ENCODE results near the gene ARHGAP21.
A peak's percentile ranks its signal among the peaks of the same experiment; 100 is the strongest.
"Not testable (repeated sequence)": the region's sequence is repeated elsewhere in the genome, so short reads cannot be mapped to it uniquely, and the experiment has no call there.

The ARHGAP21 gene

DNA sequence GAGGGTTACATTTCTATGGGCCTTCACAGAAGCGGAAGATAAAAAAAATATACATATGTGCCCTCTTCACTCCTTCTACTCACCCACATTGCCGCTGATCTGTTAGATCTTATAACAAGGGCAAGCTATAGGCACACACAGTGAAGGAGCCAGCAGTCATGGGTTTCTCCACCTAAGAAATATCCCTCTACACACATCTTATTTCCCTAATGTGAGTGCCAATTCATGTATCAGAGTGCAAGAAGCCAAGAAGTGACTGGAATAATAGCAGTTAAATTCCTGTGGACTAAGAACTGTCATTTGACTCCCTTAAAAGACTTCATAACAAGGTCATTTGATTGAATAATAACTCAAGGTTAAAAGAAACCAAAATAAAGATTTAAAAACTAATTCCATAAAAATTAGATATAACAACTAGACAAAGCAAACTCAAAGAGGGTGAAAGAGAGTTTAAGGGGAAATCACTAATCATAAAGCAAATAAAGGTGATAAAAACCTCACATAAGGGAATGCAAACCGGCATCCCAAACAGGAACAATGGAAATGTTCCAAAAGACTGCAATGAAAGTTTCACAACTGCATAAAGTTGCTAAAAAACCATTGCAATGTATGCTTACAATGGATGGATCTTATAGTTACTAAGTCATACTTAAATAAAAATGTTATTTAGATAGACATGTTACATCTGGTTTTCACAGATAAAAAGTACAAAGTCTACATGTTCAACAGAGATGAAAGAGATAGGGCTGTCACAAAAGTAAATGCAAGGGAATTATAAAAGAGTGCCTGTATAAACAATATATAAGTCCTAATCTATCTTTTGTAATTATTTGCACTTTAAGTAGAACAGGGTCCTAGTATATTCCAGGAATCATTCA lies 42.8 kb downstream of the ARHGAP21 start:
- peak; percentile 52 for DNase-seq

DNA sequence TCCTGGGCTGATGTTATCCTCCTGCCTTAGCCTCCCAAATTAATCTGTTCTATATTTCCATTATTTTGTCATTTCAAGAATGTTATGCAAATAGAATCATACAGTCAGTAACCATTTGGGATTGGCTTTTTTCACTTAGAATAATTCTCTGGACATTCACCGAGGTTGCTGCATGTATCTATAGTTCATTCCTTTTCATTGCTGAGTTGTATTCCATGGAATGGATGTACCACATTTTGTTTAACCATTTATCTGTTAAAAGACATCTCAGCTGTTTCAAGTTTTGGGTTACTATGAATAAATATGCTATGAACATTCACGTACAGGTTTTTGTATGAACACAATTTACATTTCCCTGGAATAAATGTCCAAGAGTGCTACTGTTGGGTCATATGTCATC lies 44.9 kb downstream of the ARHGAP21 start:
- no peak for DNase-seq

DNA sequence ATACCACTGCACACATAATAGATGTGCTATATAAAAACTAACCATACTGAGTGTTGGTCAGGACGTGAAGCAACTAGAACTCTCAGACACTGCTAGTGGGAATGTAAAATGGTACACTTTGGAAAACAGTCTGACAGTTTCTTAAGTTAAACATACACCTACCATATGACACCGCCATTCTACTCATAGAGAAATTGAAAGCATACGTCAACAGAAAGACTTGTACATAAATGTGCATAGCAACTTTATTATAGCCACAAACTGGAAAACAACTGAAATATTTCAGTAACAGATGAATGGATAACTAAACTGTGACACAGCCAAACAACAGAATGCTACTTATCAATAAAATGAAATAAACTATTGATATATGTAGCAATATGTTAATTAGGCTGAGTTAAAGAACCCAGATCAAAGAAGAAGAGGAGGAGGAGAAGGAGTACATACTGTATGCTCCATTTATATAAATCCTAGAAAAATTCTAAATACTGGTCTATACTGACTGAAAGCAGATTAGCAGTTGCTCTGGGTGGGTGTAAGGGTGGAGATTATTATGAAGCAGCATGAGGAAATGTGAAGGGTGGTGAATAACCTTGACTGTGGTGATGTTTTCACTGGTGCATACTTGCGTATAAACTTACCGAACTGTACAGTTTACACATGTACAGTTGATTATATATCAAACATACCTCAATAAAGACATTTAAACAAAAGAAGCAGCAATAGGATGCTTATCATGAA lies 48.6 kb downstream of the ARHGAP21 start:
- DNase-seq: no peak

DNA sequence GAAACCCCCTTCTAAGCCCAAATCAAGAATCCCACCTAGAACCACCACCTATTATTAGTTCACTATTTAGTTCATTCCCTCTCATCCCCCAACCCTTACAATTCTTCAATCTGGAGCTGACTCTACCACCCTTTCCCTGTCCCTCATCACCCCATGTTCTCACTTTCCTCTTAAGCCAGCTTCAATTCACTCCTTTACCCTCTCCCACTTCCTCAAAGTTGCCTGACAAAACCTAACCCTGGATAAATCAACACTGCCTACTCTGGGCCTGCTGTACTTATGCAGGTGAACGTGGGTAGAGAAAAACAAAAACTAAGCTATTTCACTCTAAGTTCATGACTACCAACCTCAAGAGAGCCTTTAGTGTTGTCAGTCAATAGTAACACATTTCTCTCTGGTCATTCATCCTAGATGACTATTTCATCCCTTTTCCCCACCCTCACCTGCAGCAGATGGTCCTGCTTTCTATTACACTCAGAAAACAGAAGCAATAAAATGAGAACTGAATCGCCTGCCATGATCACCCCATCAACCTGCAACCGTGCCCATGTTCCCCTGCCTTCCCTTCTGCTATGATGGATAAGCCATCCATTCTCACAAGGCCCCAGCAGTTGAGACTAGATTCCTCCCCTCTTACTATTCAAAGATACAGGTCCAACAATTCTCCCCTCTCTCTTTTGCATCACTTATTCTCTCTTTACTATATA lies 52.6 kb downstream of the ARHGAP21 start:
- no peak for DNase-seq

DNA sequence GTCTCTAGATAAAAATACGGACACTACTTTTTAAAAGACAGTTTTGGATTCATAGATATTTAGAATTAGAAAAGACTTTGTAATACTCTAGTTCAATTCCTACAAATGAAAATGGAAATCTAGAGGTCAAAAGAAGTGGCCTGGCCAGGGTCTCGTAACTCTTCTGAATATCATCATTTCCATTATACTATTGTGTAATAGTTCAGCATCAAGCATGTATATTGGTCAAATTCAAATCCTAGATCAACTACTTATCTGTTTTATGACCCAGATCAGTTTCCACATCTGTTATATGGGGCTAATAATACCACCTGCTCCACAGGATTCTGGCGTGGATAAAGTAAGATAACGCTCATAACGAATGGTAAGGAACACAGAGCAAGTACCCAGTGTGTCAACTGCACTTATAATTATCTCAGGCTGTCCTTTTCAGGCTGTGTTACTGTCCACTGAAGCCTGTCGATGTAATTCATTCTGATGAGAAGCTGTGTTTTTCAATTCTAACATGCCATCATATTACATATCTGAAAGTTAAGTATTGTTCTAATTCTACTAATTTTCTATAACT lies 54.3 kb downstream of the ARHGAP21 start:
- peak; percentile 44 for DNase-seq

DNA sequence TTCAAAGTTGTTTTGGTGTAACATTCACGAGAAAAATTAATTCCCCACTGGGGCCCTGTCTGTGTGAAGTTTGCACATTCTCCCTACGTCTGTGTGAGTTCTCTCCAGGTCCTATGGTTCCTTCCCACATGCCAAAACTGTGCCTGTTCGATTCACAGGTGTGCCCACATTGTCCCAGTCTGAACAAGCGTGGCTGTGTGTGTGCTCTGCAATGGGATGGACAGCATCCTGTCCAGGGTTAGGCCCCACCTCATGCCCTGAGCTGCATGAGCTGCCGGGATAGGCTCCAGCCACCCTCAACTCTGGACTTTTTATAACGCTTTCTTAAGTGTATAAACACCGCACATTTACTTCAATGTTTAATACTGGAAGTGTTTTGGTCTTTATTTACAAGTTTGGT lies 55.4 kb downstream of the ARHGAP21 start:
- DNase-seq: no peak

DNA sequence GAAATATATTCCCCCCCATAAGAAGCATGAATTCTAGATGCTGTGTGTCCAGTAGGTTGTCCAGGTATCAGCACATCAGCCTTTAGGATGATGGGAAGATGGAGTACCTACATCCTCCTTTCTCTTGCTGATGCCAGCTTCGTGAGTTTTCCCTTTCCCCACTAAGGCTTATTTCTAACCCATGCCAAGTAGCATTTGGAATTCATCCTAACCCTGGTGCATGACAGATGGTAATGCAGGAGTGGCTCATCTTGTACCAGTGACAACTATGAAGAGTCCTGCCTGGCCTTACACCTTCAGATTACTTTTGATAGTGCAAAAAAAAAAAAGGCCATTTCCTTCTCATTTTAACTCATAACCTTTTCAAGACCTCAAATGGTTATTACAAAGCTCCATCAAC lies 58.7 kb downstream of the ARHGAP21 start:
- DNase-seq: no peak

DNA sequence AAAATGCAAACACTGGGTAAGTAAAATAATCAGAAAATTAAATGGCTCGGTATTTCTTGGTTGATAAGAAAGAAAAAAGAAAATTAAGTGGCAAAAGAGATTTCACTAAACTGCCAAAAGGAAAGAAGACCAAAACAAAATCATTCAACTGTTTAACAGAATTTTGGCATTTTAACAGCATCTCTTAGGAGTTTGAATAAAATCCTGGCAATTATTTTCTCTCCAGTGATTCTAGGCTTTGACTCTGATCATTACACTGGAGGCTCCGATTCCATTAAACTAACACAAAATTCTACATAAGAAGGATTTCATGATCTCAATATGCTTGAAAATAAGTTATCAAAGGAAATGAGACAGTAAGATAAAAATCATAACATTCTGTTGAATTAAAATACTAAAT lies 62.3 kb downstream of the ARHGAP21 start:
- no peak for DNase-seq

DNA sequence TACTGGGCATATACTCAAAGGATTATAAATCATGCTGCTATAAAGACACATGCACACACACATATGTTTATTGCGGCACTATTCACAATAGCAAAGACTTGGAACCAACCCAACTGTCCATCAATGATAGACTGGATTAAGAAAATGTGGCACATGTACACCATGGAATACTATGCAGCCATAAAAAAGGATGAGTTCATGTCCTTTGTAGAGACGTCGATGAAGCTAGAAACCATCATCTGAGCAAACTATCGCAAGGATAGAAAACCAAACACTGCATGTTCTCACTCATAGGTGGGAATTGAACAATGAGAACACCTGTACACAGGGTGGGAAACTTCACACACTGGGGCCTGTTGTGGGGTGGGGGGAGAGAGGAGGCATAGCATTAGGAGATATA lies 65.4 kb downstream of the ARHGAP21 start:
- not testable (repeated sequence) for DNase-seq

DNA sequence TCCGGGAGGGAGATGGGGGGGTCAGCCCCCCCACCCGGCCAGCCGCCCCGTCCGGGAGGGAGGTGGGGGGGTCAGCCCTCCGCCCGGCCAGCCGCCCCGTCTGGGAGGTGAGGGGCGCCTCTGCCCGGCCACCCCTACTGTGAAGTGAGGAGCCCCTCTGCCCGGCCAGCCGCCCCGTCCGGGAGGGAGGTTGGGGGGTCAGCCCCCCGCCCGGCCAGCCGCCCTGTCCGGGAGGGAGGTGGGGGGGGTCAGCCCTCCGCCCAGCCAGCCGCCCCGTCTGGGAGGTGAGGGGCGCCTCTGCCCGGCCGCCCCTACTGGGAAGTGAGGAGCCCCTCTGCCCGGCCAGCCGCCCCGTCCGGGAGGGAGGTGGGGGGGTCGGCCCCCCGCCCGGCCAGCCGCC lies 67.4 kb downstream of the ARHGAP21 start:
- DNase-seq: not testable (repeated sequence)

DNA sequence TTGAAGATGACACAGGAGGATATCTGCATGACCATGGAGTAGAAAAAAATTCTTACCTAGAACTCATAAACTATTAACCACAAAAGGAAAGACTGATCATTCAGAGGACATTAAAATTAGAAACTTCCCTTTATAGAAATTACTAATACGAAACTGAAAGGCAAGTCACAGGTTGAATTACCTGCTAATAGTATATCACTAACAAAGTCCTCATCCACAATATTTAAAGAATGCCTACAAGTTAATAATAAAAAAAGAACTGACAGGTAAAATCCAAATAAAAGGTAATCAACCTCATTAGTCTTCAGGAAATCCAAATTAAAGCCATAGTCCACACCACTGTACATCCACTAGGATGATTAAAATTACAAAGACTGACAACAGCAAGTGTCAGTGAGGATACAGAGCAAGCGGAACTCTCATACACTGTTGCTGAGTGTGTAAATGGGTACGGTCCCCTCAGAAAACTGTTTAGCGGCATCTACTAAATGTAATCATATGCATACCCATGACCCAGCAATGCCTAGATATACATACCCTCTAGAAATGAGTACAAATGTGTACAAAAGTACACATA lies 71.2 kb downstream of the ARHGAP21 start:
- DNase-seq: no peak

DNA sequence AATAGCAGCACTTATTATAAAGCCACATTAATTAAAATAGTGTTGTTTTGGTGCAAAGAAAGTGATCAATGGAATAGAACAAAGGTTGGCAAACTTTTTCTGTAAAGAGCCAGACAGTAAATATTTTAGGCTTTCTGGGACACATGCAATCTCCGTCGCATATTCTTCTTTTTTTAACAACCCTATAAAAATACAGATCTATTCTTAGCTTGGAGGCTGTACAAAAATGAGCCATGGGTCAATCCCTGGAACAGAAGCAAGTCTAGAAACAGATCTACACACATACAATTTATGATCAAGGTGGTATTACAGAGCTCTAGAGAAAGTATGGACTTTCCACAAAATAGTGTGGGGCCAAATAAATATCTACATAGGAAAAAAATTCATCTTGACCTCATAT lies 71.8 kb downstream of the ARHGAP21 start:
- DNase-seq: no peak

DNA sequence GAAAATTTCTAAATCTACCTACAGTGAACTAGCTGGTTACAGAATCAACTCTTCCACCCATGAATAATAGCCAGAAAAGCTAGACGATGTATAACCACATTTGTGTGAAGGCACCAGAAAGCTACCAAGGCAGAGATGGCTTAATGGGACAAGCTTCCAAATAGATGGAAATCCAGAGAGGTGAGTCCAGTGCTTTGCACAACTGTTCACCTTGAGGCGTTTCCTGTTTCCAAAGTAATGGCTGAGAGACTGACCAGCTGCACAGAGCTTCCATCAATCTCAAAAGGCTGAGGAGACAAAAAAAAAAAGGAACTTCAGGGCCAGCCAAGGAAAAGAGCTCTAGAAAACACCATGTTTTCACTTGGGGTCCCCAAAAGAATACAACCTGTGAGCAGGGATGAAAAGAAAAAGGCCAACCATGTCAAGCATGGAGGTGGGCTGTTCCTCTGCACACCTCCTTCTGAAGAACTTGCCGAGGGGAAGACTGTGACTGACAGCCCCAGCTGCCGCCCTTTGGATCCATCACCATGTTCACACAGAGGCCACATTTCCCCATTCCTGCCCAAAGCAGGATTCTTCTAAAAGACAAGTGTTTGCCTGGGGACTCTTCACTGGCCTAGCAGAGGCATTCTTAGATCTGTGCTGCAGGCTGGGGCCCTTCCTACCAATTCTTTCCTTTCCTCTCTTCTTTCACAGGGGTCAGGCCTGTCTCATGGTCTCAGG lies 72.9 kb downstream of the ARHGAP21 start:
- DNase-seq: no peak

DNA sequence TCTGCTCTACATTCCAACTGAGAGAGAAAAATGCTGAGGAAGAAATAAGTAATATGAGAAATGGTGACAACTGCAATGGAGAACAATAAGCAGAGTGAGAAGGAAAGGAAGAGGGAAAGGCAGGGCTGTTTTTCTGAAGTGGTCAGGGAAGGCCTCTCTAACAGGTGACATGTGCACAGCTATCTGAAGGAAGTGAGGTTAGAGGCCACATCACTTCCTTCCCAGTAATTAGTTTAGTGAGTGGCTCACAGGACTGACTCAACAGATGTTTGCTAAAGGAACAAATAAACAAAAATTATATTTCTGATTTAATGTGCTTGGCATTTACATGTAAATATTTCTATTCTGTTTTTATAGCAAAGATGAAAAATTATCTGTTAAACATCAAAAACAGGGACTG lies 77.9 kb downstream of the ARHGAP21 start:
- DNase-seq: peak; percentile 27

DNA sequence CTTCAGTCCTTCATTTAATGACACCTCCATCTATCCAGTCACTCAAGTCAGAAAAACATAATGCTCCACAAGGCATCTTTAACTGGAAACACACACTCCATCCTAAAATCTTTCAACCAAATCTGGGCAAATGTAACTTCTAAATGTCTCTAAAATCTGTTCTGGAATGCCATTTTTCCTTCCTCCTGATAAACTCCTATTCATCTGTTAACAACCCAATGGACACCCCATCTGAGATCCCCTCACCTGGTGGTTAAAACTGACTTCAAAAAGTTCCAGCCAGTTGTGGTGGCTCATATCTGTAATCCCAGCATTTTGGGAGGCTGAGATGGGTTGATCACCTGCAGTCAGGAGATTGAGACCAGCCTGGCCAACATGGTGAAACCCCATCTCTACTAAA lies 78.7 kb downstream of the ARHGAP21 start:
- no peak for DNase-seq

DNA sequence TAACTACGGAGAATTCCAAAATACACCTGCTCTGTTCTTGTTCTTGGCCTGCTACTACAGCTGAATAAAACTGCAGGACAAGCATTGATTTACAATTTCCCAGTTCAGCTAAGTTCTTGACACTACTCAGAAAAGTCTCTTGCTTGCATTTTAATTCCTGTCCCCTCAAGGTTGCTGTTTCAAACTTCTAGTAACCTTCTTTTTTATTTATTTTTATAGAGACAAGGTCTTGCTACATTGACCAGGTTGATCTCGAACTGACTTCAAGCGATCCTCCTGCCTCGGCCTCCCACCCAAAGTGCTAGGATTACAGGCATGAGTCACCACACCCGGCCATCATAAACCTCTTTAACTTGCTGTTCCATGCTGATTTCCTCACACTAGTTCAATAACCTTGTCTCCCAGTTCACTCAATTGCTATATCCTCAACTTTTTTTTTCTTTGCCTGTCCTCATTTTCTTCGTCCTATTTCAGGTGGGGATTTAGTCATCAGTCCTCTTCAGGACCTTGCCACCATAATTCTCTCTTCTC lies 79.9 kb downstream of the ARHGAP21 start:
- DNase-seq: no peak

DNA sequence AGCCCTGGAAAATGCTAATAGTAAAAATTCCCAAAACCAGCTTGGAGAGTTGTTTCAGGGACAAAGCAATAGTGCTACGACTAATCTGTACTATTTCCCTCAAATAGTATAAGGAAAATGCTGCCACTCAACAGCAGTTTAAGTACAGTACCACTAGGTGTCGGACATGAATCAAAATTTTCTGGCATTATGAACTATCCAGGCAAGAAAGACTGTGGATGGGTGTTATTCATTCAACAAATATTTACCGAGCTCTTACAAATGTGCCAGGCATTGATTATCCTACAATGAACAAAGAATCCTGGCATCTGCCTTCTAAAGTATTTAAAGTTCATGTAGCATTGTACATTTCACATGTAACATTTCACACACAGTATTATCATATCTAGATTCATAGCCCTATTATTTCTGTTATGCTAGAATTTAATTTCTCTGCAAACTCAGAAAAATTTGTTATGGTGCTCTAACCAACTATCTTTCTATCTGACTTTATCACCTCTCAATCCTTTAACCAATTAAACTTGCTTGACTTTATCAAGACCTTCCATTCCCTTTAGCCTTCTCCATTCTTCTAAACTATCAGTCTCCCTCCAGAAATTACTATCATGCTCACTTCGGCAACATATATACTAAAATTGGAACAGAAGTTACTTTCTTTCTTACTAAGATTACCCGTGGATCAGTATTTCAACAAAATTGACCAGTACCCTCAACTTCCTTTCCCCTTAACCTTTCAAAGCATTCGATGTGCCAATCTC lies 80.6 kb downstream of the ARHGAP21 start:
- peak; percentile 84 for DNase-seq

DNA sequence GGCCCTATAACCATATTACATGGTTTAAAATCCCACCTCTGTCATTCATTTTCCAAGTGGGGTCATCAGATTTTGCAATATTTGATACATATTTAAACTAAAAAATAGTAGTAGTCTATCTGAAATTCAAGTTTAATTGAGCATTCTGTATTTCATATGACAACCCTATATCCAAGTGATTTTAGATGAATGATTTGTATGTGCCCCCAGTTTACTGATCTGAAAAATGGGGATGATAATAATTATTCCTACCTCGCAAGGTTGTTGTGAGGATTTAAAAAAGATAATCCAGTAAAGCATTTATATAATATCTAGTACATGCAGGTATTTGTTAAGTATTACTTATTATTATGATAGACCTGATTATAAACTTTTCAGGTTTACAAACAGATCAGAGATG lies 84.6 kb downstream of the ARHGAP21 start:
- no peak for DNase-seq

DNA sequence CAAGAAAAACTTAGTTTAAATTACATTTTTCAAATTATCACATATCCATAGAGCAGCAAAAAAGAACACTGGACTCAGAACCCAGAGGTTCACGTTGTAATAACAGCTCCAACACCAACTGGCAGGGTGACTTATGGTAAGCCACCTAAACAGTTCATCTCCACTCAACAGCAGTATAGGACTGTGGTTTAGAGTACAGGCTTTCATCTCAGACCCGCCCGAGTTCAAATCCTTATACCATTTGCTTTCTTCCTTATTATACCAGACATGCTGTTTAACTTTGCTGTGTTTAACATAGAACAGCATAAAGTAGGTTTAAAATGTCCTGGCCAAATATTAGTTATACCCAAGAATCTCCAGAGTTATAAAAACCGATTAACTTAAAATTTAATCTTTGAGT lies 97.9 kb downstream of the ARHGAP21 start:
- peak; percentile 16 for DNase-seq

DNA sequence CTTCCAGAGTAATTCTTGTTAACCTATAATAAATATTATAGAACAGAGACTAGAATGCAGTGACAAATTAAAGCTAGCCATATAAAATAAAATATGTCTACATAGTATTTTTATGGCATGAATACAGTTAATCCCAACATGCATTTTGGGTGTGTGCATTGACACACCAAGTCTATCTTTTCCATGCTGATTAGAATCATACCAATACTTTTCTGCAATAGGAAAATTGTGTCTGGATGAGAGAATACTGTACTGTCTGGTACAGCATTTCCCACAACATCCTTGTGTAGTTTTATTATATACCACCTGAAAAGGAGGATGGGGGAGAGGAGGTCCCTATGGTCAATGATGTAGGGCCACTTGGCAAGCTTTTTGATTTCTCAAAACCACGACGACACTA lies 100.3 kb downstream of the ARHGAP21 start:
- DNase-seq: no peak

DNA sequence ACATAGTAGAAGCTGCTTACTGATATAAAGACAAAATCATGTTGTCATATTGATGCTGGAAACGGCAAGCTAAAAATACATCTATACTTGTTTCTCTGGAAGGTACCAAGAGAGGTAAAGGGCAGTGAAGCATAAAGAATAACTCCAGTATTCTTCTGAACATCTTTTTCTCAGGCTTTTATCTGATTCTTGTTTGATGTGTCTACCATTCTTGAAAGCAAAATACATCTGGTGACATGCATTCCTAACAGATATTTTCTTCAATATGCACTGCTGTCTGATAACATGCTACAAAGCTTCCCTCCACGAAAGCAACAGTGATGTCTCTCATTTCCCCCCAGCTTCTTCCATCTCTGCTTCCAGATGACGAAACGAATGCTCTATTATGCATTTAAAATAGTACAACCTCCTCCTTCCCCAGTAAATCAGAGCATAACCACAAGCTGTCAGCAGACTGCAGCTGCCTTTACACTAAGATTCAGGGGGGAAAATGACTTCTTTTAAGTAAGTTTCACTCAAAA lies 100.8 kb downstream of the ARHGAP21 start:
- DNase-seq: peak; percentile 26
